CD8-positive, alpha-beta memory T cell (primary cell): ENCODE results near the gene CRHBP. TPM values are rescaled to one million over a fixed set of nuclear protein-coding genes. Genes with fewer than 3 reads are reported as not detected.
A peak's percentile ranks its signal among the peaks of the same experiment; 100 is the strongest.

ENCODE experiments used
- CTCF ChIA-PET: fragments of 350-600 bp; sonication (Branson Sonifier 250); formaldehyde crosslinking; loops from one replicate; lab custom pipeline; 2021; ENCODE audit warnings: antibody characterized with exemption; lab: Charles Lee
- POLR2A ChIA-PET: fragments of 350-600 bp; sonication (Branson Sonifier 250); formaldehyde crosslinking; loops from one replicate; lab custom pipeline; 2021; ENCODE audit warnings: antibody characterized with exemption; lab: Charles Lee
- DNase-seq, 5 donors: peaks; one replicate each; pipeline versions ENCODE4 v3.0.0 to v3.0.0-alpha.2; 2020 to 2022; ENCODE audit warnings: mixed read lengths in 1 of 5
- H3K27ac ChIP-seq: one replicate; pipeline ENCODE4 v1.7.0; 2013; ENCODE audit warnings: low read depth, mild to moderate bottlenecking, low read length, moderate library complexity
- H3K27me3 ChIP-seq: 2 replicates; pipeline ENCODE4 v1.7.0; 2013; ENCODE audit warnings: low read length, mild to moderate bottlenecking; ENCODE audit not compliant: insufficient read depth, poor library complexity, severe bottlenecking
- H3K36me3 ChIP-seq: 2 replicates; pipeline ENCODE4 v1.7.0; 2013; ENCODE audit warnings: mild to moderate bottlenecking, low read length, moderate library complexity; ENCODE audit not compliant: insufficient read depth
- H3K4me1 ChIP-seq: 2 replicates; pipeline ENCODE4 v1.7.0; 2013; ENCODE audit warnings: mild to moderate bottlenecking, low read length, moderate library complexity; ENCODE audit not compliant: insufficient read depth
- H3K4me3 ChIP-seq: 2 replicates; pipeline ENCODE4 v1.7.0; 2013; ENCODE audit warnings: mild to moderate bottlenecking, low read length
- H3K9me3 ChIP-seq: 2 replicates; pipeline ENCODE4 v1.7.0; 2013; ENCODE audit warnings: mild to moderate bottlenecking, low read length
- H3K27ac Mint-ChIP-seq, 8 donors: one replicate each; pipeline ENCODE4 v1.8.0; 2020 to 2021; ENCODE audit warnings: mixed read lengths in 8 of 8, mild to moderate bottlenecking in 6 of 8, inconsistent platforms in 3 of 8, moderate library complexity in 3 of 8
- H3K27me3 Mint-ChIP-seq, 2 donors: one replicate each; pipeline ENCODE4 v1.8.0; 2020 to 2021; ENCODE audit warnings: mixed read lengths in 2 of 2, mild to moderate bottlenecking in 1 of 2, moderate library complexity in 1 of 2
- H3K36me3 Mint-ChIP-seq, 3 donors: one replicate each; pipeline ENCODE4 v1.8.0; 2020 to 2021; ENCODE audit warnings: mixed read lengths in 3 of 3, inconsistent platforms in 1 of 3, mild to moderate bottlenecking in 1 of 3
- H3K4me1 Mint-ChIP-seq, 3 donors: one replicate each; pipeline ENCODE4 v1.8.0; 2020 to 2021; ENCODE audit warnings: mixed read lengths in 3 of 3, inconsistent platforms in 1 of 3, mild to moderate bottlenecking in 1 of 3
- H3K4me3 Mint-ChIP-seq, 7 donors: one replicate each; pipeline ENCODE4 v1.8.0; 2020 to 2021; ENCODE audit warnings: mixed read lengths in 7 of 7, mild to moderate bottlenecking in 6 of 7, moderate library complexity in 4 of 7, inconsistent platforms in 2 of 7
- H3K9me3 Mint-ChIP-seq, 5 donors: one replicate each; pipeline ENCODE4 v1.8.0; 2020 to 2022; ENCODE audit warnings: mixed read lengths in 5 of 5, mild to moderate bottlenecking in 3 of 5, moderate library complexity in 2 of 5, inconsistent platforms in 1 of 5
- polyA plus RNA-seq: library from polyadenylated mRNA; unstranded; fragments of 300-500 nt; fragmentation: Illumina TruSeq; gene quantifications from one replicate; pipeline ENCODE4 v1.2.3, GENCODE V29; 2021
- total RNA-seq, 2 experiments: library from RNA; stranded (reverse); gene quantifications; one replicate each; pipeline ENCODE4 v1.2.3, GENCODE V29; 2021

CRHBP gene
- total and polyA plus RNA-seq, 3 experiments from 2014 or later: not detected

- H3K27ac ChIP-seq: no peak overlapping the region
- Mint-ChIP-seq H3K27ac (peak overlapping the region in 1 of 8 donors; percentile 72), H3K36me3 (no peaks in the 10 kb centered on the region), H3K4me3 (no peak overlapping the region), H3K4me1 (no peaks in the 10 kb centered on the region), H3K9me3 (no peaks in the 10 kb centered on the region), H3K27me3 (peaks cover 10 to 44% of the 10 kb centered on the region in 2 donors)
- no peak for DNase-seq
- ChIA-PET CTCF (no interaction called here), POLR2A (no interaction called here)
- no peaks in the 10 kb centered on the region for H3K27me3 ChIP-seq
- no peaks in the 10 kb centered on the region for H3K9me3 ChIP-seq
- no peak overlapping the region for H3K4me3 ChIP-seq
- H3K4me1 ChIP-seq: no peaks in the 10 kb centered on the region
- no peaks in the 10 kb centered on the region for H3K36me3 ChIP-seq
Observed at GRCh38 chr5:77012601-77013000, 59.8 kb downstream of the CRHBP start.

GRCh38 chr5:77015938-77016569, 63.2 kb downstream of the CRHBP start:
- H3K4me3 Mint-ChIP-seq: no peak overlapping the region
- CTCF ChIA-PET: no interaction called here
- H3K9me3 Mint-ChIP-seq: no peaks in the 10 kb centered on the region
- no peaks in the 10 kb centered on the region for H3K36me3 ChIP-seq
- H3K4me1 ChIP-seq: no peaks in the 10 kb centered on the region
- H3K27me3 ChIP-seq: no peaks in the 10 kb centered on the region
- H3K27ac Mint-ChIP-seq: no peak overlapping the region
- no peaks in the 10 kb centered on the region for H3K9me3 ChIP-seq
- H3K27ac ChIP-seq: no peak overlapping the region
- H3K36me3 Mint-ChIP-seq: no peaks in the 10 kb centered on the region
- DNase-seq: no peak
- no peak overlapping the region for H3K4me3 ChIP-seq
- POLR2A ChIA-PET: no interaction called here
- H3K27me3 Mint-ChIP-seq: peaks cover 11 to 57% of the 10 kb centered on the region in 2 donors
- no peaks in the 10 kb centered on the region for H3K4me1 Mint-ChIP-seq

GRCh38 chr5:77016962-77017361, 64.1 kb downstream of the CRHBP start:
- Histone ChIP-seq H3K9me3 (no peaks in the 10 kb centered on the region), H3K36me3 (no peaks in the 10 kb centered on the region), H3K27ac (no peak overlapping the region), H3K4me1 (no peaks in the 10 kb centered on the region), H3K4me3 (no peak overlapping the region), H3K27me3 (no peaks in the 10 kb centered on the region)
- ChIA-PET POLR2A (no interaction called here), CTCF (no interaction called here)
- Mint-ChIP-seq H3K4me3 (no peak overlapping the region), H3K27me3 (peaks cover 9 to 65% of the 10 kb centered on the region in 2 donors), H3K9me3 (no peaks in the 10 kb centered on the region), H3K4me1 (no peaks in the 10 kb centered on the region), H3K36me3 (peaks cover 0 to 4% (median 0%) of the 10 kb centered on the region in 3 donors), H3K27ac (no peak overlapping the region)
- DNase-seq: no peak

GRCh38 chr5:77017668-77018067, 64.8 kb downstream of the CRHBP start:
- no peak for DNase-seq
- H3K27ac ChIP-seq: no peak overlapping the region
- Mint-ChIP-seq H3K36me3 (peaks cover 0 to 9% (median 0%) of the 10 kb centered on the region in 3 donors), H3K4me3 (no peak overlapping the region), H3K9me3 (peaks cover 0 to 2% (median 0%) of the 10 kb centered on the region in 5 donors), H3K4me1 (no peaks in the 10 kb centered on the region), H3K27ac (no peak overlapping the region), H3K27me3 (peaks cover 13 to 70% of the 10 kb centered on the region in 2 donors)
- no peaks in the 10 kb centered on the region for H3K36me3 ChIP-seq
- ChIA-PET CTCF (no interaction called here), POLR2A (no interaction called here)
- H3K4me1 ChIP-seq: no peaks in the 10 kb centered on the region
- H3K9me3 ChIP-seq: no peaks in the 10 kb centered on the region
- H3K27me3 ChIP-seq: no peaks in the 10 kb centered on the region
- H3K4me3 ChIP-seq: no peak overlapping the region

Other genes starting within 250 kb of the CRHBP start
- gene F2R, start 236.9 kb upstream of the CRHBP start, total RNA-seq: 10 to 100 TPM; 26.6 to 27.4 TPM
- gene F2R, start 236.9 kb upstream of the CRHBP start, polyA plus RNA-seq: 46.5 TPM
- 1 to 10 TPM; 1.8 to 2.1 TPM for gene F2RL1, start 134.0 kb upstream of the CRHBP start, total RNA-seq
- 4.8 TPM for gene F2RL1, start 134.0 kb upstream of the CRHBP start, polyA plus RNA-seq
- under 1 TPM in 1 of 2 experiments, not detected in 1; 0.48 TPM for gene S100Z, start 103.0 kb upstream of the CRHBP start, total RNA-seq
- not detected for gene S100Z, start 103.0 kb upstream of the CRHBP start, polyA plus RNA-seq
- 10 to 100 TPM; 31.1 to 35.1 TPM for gene AGGF1, start 77.4 kb downstream of the CRHBP start, total RNA-seq
- gene AGGF1, start 77.4 kb downstream of the CRHBP start, polyA plus RNA-seq: 30.2 TPM
- gene ZBED3, start 134.2 kb downstream of the CRHBP start, total RNA-seq: 1 to 10 TPM; 1.3 to 1.5 TPM
- gene ZBED3, start 134.2 kb downstream of the CRHBP start, polyA plus RNA-seq: 1.6 TPM